ENCODE results near the gene DRC3. TPM values are rescaled to one million over a fixed set of nuclear protein-coding genes. Genes with fewer than 3 reads are reported as not detected.

DRC3 gene
- total RNA-seq, 1 experiment from 2014 or later = 2.4 TPM

- ATAC-seq (no peak), DNase-seq (ENCODE audit: low read depth, low spot score) (no peak)
- BruUV-seq (replicated peaks) = no TSS peak
- no peak overlapping the region for H3K9ac ChIP-seq (ENCODE audit: low read length)
- no peaks in the 10 kb centered on the region for H3K9me3 ChIP-seq (ENCODE audit: control insufficient read depth in 1 of 2, insufficient read depth in 1 of 2, low read depth in 1 of 2, low read length in 2 of 2)
- 0 out of 4 replicates have a peak, but pooled peaks cover 0 to 3% of the 10 kb centered on the region in 2 experiments for H3K36me3 ChIP-seq (ENCODE audit: control insufficient read depth in 1 of 2, insufficient read depth in 2 of 2, low read length in 2 of 2)
- no peaks in the 10 kb centered on the region for H4K20me1 ChIP-seq (ENCODE audit: insufficient read depth)
- ChIA-PET POLR2A (no interaction called here), CTCF (no interaction called here), RAD21 (ENCODE audit: low non-redundant PET in 1 of 2, low total read pairs in 2 of 2, uncharacterized antibody in 2 of 2, unreplicated experiment in 2 of 2) (no interaction called here)
- H3K4me1 ChIP-seq (ENCODE audit: control insufficient read depth in 1 of 2, insufficient read depth in 2 of 2, low read length in 2 of 2) = peaks cover 0 to 10% of the 10 kb centered on the region in 2 experiments; a peak in 2 of 4 replicates
- intact Hi-C loops (cut with micrococcal nuclease) = no loop called here
- H2AFZ ChIP-seq (ENCODE audit: low read depth, low read length, poor library complexity, severe bottlenecking) = no peak overlapping the region
- H3K9me2 ChIP-seq (ENCODE audit: insufficient read depth) = no peaks in the 10 kb centered on the region
- H3K4me2 ChIP-seq (ENCODE audit: low read length) = no peak overlapping the region
- no peaks in the 10 kb centered on the region for H3K27me3 ChIP-seq (ENCODE audit: insufficient read depth, low read length)
- H3K4me3 ChIP-seq (replicated peaks in 1 of 2; ENCODE audit: low read depth in 1 of 2, low read length in 2 of 2) = no peak overlapping the region
- H3K79me2 ChIP-seq (ENCODE audit: insufficient read depth, low read length) = peaks cover 12% of the 10 kb centered on the region
- H3K27ac ChIP-seq (ENCODE audit: low read depth, low read length) = no peak overlapping the region
- TF ChIP-seq CBX3 (IDR thresholded peaks at IDR 0.05; ENCODE audit: low read depth) (no peak), TCF7L2 (IDR thresholded peaks at IDR 0.05; ENCODE audit: borderline replicate concordance, extremely low read depth, insufficient read depth, insufficient read length) (no peak), ATF3 (IDR thresholded peaks at IDR 0.05) (no peak), EZH2phosphoT487 (IDR thresholded peaks at IDR 0.05; ENCODE audit: borderline replicate concordance) (no peak), MAX (IDR thresholded peaks at IDR 0.05) (no peak)
Measured at GRCh38 chr17:18044609-18045008, 71.9 kb downstream of the DRC3 start.

GRCh38 chr17:18045691-18046350, 73.2 kb downstream of the DRC3 start:
- Histone ChIP-seq H4K20me1 (ENCODE audit: insufficient read depth) (no peaks in the 10 kb centered on the region), H3K4me1 (ENCODE audit: control insufficient read depth in 1 of 2, insufficient read depth in 2 of 2, low read length in 2 of 2) (peaks cover 0 to under 1% of the 10 kb centered on the region in 2 experiments; a peak in 2 of 4 replicates), H3K4me3 (replicated peaks in 1 of 2; ENCODE audit: low read depth in 1 of 2, low read length in 2 of 2) (no peak overlapping the region), H3K36me3 (ENCODE audit: control insufficient read depth in 1 of 2, insufficient read depth in 2 of 2, low read length in 2 of 2) (peaks cover 0 to 3% of the 10 kb centered on the region in 2 experiments; a peak in 1 of 4 replicates), H2AFZ (ENCODE audit: low read depth, low read length, poor library complexity, severe bottlenecking) (no peak overlapping the region), H3K9ac (ENCODE audit: low read length) (no peak overlapping the region), H3K9me2 (ENCODE audit: insufficient read depth) (no peaks in the 10 kb centered on the region), H3K4me2 (ENCODE audit: low read length) (no peak overlapping the region), H3K79me2 (ENCODE audit: insufficient read depth, low read length) (peaks cover 5% of the 10 kb centered on the region), H3K27me3 (ENCODE audit: insufficient read depth, low read length) (no peaks in the 10 kb centered on the region), H3K9me3 (ENCODE audit: control insufficient read depth in 1 of 2, insufficient read depth in 1 of 2, low read depth in 1 of 2, low read length in 2 of 2) (no peaks in the 10 kb centered on the region), H3K27ac (ENCODE audit: low read depth, low read length) (no peak overlapping the region)
- TF ChIP-seq ELF1 (IDR thresholded peaks at IDR 0.05; ENCODE audit: borderline replicate concordance, low read depth) = no peak
- TF ChIP-seq EZH2phosphoT487 (IDR thresholded peaks at IDR 0.05; ENCODE audit: borderline replicate concordance) = no peak
- no peak for TF ChIP-seq EGR1 (IDR thresholded peaks at IDR 0.05; ENCODE audit: low read depth)
- TF ChIP-seq FOSL1 (IDR thresholded peaks at IDR 0.05; ENCODE audit: low read depth) = no peak
- DNase-seq (ENCODE audit: low read depth, low spot score) (no peak), ATAC-seq (no peak)
- intact Hi-C loops (cut with micrococcal nuclease) = no loop called here
- RAD21 ChIA-PET (ENCODE audit: low non-redundant PET in 1 of 2, low total read pairs in 2 of 2, uncharacterized antibody in 2 of 2, unreplicated experiment in 2 of 2) = no interaction called here
- CTCF ChIA-PET = no interaction called here
- BruUV-seq (replicated peaks) = no TSS peak
- POLR2A ChIA-PET = no interaction called here

Measured in HCT116 (cell line).